PFSK-1 (cell line): ENCODE data around the gene RSU1.

Experiments
- POLR2AphosphoS5 ChIP-seq: IDR thresholded peaks from 2 replicates; pipeline ENCODE4 v1.6.1; 2012; ENCODE audit warnings: low read depth, mild to moderate bottlenecking, control low read depth, low read length, moderate library complexity
- TF ChIP-seq, protein P1 (sequence below), 2 experiments: IDR thresholded peaks; 2 replicates each; pipeline versions ENCODE4 v1.6.1 to v1.8.0; 2011 to 2012; ENCODE audit warnings: low read depth in 2 of 2, low read length in 2 of 2, control low read depth in 1 of 2, inconsistent platforms in 1 of 2, mild to moderate bottlenecking in 1 of 2, moderate library complexity in 1 of 2; ENCODE audit not compliant: insufficient read depth in 1 of 2

DNA sequence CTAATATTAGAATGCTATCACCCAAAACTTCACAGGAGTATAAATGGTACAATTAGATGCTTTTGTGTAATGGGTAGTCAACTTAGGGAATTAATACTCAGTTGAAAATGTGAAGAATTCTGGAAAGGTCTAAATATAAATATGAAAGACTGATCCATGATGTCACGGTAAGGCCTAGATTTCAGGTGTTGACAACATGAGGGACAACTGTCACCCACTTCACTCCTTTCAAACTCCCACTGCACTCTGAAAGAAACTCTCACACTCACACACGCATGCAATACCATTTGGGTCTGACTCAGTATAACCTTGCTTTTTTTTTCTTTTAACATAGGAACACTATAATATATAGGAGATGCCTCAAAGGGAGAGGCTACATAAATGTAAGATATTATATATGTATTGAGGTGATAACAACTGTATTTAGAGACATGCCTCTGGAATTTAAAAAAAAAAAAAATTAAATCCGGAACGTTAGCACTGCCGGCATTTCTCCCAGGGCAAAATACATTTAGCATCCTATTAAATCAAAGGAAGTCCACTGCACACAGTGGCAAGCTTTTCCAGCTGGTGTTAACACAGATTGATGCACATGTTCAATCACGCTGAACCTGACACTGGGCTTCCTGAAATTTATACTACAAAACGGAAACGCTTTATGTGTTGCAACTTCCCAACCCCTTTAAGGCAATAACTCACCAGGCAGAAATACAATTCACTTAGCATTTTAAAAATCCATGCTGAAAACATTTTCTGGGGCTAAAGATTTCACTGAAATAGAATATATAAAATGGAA lies 74.9 kb downstream of the RSU1 start:
- no peak for TF ChIP-seq POLR2AphosphoS5
- TF ChIP-seq, protein P1, sequence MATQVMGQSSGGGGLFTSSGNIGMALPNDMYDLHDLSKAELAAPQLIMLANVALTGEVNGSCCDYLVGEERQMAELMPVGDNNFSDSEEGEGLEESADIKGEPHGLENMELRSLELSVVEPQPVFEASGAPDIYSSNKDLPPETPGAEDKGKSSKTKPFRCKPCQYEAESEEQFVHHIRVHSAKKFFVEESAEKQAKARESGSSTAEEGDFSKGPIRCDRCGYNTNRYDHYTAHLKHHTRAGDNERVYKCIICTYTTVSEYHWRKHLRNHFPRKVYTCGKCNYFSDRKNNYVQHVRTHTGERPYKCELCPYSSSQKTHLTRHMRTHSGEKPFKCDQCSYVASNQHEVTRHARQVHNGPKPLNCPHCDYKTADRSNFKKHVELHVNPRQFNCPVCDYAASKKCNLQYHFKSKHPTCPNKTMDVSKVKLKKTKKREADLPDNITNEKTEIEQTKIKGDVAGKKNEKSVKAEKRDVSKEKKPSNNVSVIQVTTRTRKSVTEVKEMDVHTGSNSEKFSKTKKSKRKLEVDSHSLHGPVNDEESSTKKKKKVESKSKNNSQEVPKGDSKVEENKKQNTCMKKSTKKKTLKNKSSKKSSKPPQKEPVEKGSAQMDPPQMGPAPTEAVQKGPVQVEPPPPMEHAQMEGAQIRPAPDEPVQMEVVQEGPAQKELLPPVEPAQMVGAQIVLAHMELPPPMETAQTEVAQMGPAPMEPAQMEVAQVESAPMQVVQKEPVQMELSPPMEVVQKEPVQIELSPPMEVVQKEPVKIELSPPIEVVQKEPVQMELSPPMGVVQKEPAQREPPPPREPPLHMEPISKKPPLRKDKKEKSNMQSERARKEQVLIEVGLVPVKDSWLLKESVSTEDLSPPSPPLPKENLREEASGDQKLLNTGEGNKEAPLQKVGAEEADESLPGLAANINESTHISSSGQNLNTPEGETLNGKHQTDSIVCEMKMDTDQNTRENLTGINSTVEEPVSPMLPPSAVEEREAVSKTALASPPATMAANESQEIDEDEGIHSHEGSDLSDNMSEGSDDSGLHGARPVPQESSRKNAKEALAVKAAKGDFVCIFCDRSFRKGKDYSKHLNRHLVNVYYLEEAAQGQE (IDR thresholded peaks at IDR 0.05; ENCODE audit: insufficient read depth in 1 of 2, low read depth in 2 of 2, low read length in 2 of 2), result no peak
